CD4-positive, alpha-beta T cell (primary cell): ENCODE data around the gene TBC1D22A. TPM values are rescaled to one million over a fixed set of nuclear protein-coding genes. Genes with fewer than 3 reads are reported as not detected.

ENCODE experiments used
- ATAC-seq: fragments of 200-7000 bp; cut with Tn5 transposase; one replicate; pipeline ENCODE4 v1.10.0; 2022; ENCODE audit warnings: mild to moderate bottlenecking; ENCODE audit not compliant: poor library complexity
- CTCF ChIA-PET: fragments of 350-600 bp; sonication (Branson Sonifier 250); formaldehyde crosslinking; loops from one replicate; lab custom pipeline; 2021; ENCODE audit warnings: antibody characterized with exemption, inconsistent platforms; lab: Charles Lee
- POLR2A ChIA-PET: fragments of 350-600 bp; sonication (Branson Sonifier 250); formaldehyde crosslinking; loops from one replicate; lab custom pipeline; 2021; ENCODE audit warnings: antibody characterized with exemption, inconsistent platforms; lab: Charles Lee
- DNase-seq, 14 experiments: peaks; one replicate each; pipeline ENCODE4 v3.0.0-alpha.2; 2013 to 2020; ENCODE audit warnings: mixed read lengths in 2 of 14
- H3K27ac ChIP-seq, 2 donors: one replicate each; pipeline versions ENCODE4 v1.5.1 to v1.7.0; 2013; ENCODE audit warnings: low read length in 2 of 2, low read depth in 1 of 2, mild to moderate bottlenecking in 1 of 2
- H3K27me3 ChIP-seq, 2 experiments: 1 replicate in 1 of 2; 2 replicates in 1 of 2; pipeline versions ENCODE4 v1.6.1 to v1.7.0; 2013; ENCODE audit warnings: low read length in 2 of 2, control low read depth in 1 of 2, mild to moderate bottlenecking in 1 of 2, moderate library complexity in 1 of 2; ENCODE audit not compliant: insufficient read depth in 2 of 2, control insufficient read depth in 1 of 2
- H3K36me3 ChIP-seq: one replicate; pipeline ENCODE4 v1.6.1; 2013; ENCODE audit warnings: low read length, control low read depth; ENCODE audit not compliant: insufficient read depth
- H3K4me1 ChIP-seq: one replicate; pipeline ENCODE4 v1.6.1; 2013; ENCODE audit warnings: low read length, control low read depth; ENCODE audit not compliant: insufficient read depth
- H3K4me3 ChIP-seq: one replicate; pipeline ENCODE4 v1.5.1; 2013; ENCODE audit warnings: mild to moderate bottlenecking, low read length, moderate library complexity
- H3K9me3 ChIP-seq, 2 experiments: 1 replicate in 1 of 2; 2 replicates in 1 of 2; pipeline versions ENCODE4 v1.6.1 to v1.7.0; 2013; ENCODE audit warnings: low read length in 2 of 2, mild to moderate bottlenecking in 2 of 2, control low read depth in 1 of 2, moderate library complexity in 1 of 2; ENCODE audit not compliant: control insufficient read depth in 1 of 2, insufficient read depth in 1 of 2
- H3K27ac Mint-ChIP-seq: one replicate; pipeline ENCODE4 v1.8.0; 2020; ENCODE audit warnings: mixed read lengths
- H3K27me3 Mint-ChIP-seq: one replicate; pipeline ENCODE4 v1.8.0; 2021; ENCODE audit warnings: mixed read lengths
- H3K36me3 Mint-ChIP-seq: one replicate; pipeline ENCODE4 v1.8.0; 2021; ENCODE audit warnings: low read depth, mixed read lengths
- H3K4me1 Mint-ChIP-seq: one replicate; pipeline ENCODE4 v1.8.0; 2021; ENCODE audit warnings: low read depth, mixed read lengths
- H3K4me3 Mint-ChIP-seq: one replicate; pipeline ENCODE4 v1.8.0; 2020; ENCODE audit warnings: mild to moderate bottlenecking, mixed read lengths
- H3K9me3 Mint-ChIP-seq: one replicate; pipeline ENCODE4 v1.8.0; 2020; ENCODE audit warnings: mixed read lengths
- intact Hi-C, 2 experiments: fragments of 100-400 bp; cut with DNase I in 1 of 2; cut with micrococcal nuclease in 1 of 2; formaldehyde crosslinking; loops; one replicate each; pipeline versions ENCODE4 v1.15.1 to v1.9.0; 2023 to 2025; cut with DNase I, micrococcal nuclease
- total RNA-seq, 174 experiments: library from RNA in 2 of 174; stranded (reverse) in 2 of 174; gene quantifications; one replicate each; pipeline ENCODE4 v1.2.3 and lab custom pipeline; 2021 to 2026
- TF ChIP-seq, protein P1 (sequence below): fragments of 200-600 bp; IDR thresholded peaks from one replicate; pipeline ENCODE4 v1.8.0; 2022; ENCODE audit warnings: antibody characterized with exemption, mild to moderate bottlenecking

Gene TBC1D22A
- total RNA-seq, 2 experiments from 2014 or later = 27.1 to 31.7 TPM

GRCh38 chr22:46905834-46906233 lies 143.4 kb downstream of the TBC1D22A start:
- TF ChIP-seq, protein P1, sequence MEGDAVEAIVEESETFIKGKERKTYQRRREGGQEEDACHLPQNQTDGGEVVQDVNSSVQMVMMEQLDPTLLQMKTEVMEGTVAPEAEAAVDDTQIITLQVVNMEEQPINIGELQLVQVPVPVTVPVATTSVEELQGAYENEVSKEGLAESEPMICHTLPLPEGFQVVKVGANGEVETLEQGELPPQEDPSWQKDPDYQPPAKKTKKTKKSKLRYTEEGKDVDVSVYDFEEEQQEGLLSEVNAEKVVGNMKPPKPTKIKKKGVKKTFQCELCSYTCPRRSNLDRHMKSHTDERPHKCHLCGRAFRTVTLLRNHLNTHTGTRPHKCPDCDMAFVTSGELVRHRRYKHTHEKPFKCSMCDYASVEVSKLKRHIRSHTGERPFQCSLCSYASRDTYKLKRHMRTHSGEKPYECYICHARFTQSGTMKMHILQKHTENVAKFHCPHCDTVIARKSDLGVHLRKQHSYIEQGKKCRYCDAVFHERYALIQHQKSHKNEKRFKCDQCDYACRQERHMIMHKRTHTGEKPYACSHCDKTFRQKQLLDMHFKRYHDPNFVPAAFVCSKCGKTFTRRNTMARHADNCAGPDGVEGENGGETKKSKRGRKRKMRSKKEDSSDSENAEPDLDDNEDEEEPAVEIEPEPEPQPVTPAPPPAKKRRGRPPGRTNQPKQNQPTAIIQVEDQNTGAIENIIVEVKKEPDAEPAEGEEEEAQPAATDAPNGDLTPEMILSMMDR = no peak
- no peaks in the 10 kb centered on the region for H3K27me3 ChIP-seq
- no peaks in the 10 kb centered on the region for H3K9me3 Mint-ChIP-seq
- DNase-seq (no peak), ATAC-seq (no peak)
- H3K36me3 Mint-ChIP-seq = peaks cover 29% of the 10 kb centered on the region
- peaks cover 31% of the 10 kb centered on the region for H3K36me3 ChIP-seq
- H3K4me3 ChIP-seq = no peak overlapping the region
- no peaks in the 10 kb centered on the region for H3K4me1 Mint-ChIP-seq
- CTCF ChIA-PET = no interaction called here
- H3K9me3 ChIP-seq = no peaks in the 10 kb centered on the region
- no peak overlapping the region for H3K27ac Mint-ChIP-seq
- H3K4me3 Mint-ChIP-seq = no peak overlapping the region
- intact Hi-C loops = no loop called here
- POLR2A ChIA-PET = no interaction called here
- H3K27me3 Mint-ChIP-seq = no peaks in the 10 kb centered on the region
- no peak overlapping the region for H3K27ac ChIP-seq
- H3K4me1 ChIP-seq = no peaks in the 10 kb centered on the region

GRCh38 chr22:46906326-46907045 lies 144.0 kb downstream of the TBC1D22A start:
- no peaks in the 10 kb centered on the region for H3K9me3 ChIP-seq

GRCh38 chr22:46907241-46908215 lies 145.1 kb downstream of the TBC1D22A start:
- intact Hi-C loops = no loop called here
- Mint-ChIP-seq H3K4me3 (no peak overlapping the region), H3K4me1 (no peaks in the 10 kb centered on the region), H3K27ac (no peak overlapping the region), H3K36me3 (peaks cover 25% of the 10 kb centered on the region), H3K9me3 (no peaks in the 10 kb centered on the region), H3K27me3 (no peaks in the 10 kb centered on the region)
- Histone ChIP-seq H3K27ac (no peak overlapping the region), H3K36me3 (peaks cover 29% of the 10 kb centered on the region), H3K9me3 (no peaks in the 10 kb centered on the region), H3K4me3 (no peak overlapping the region), H3K4me1 (no peaks in the 10 kb centered on the region), H3K27me3 (no peaks in the 10 kb centered on the region)
- ATAC-seq (no peak), DNase-seq (no peak)
- TF ChIP-seq, protein P1 = no peak
- POLR2A ChIA-PET = no interaction called here
- CTCF ChIA-PET = no interaction called here

More at GRCh38 chr22:46906326-46907045, 144.0 kb downstream of the TBC1D22A start:
- H3K4me1 ChIP-seq = no peaks in the 10 kb centered on the region
- no peaks in the 10 kb centered on the region for H3K9me3 Mint-ChIP-seq
- H3K27me3 ChIP-seq = no peaks in the 10 kb centered on the region
- POLR2A ChIA-PET = no interaction called here
- peaks cover 31% of the 10 kb centered on the region for H3K36me3 ChIP-seq
- DNase-seq (no peak), ATAC-seq (no peak)
- TF ChIP-seq, protein P1 = no peak
- H3K4me3 ChIP-seq = no peak overlapping the region
- H3K4me1 Mint-ChIP-seq = no peaks in the 10 kb centered on the region
- no peaks in the 10 kb centered on the region for H3K27me3 Mint-ChIP-seq
- peaks cover 27% of the 10 kb centered on the region for H3K36me3 Mint-ChIP-seq
- intact Hi-C loops = no loop called here
- no peak overlapping the region for H3K27ac Mint-ChIP-seq
- no peak overlapping the region for H3K4me3 Mint-ChIP-seq
- no peak overlapping the region for H3K27ac ChIP-seq
- CTCF ChIA-PET = no interaction called here
